Skeletal muscle tissue (tissue), 4 donors: ENCODE measurements around the gene TTC7B. TPM values are rescaled to one million over a fixed set of nuclear protein-coding genes. Genes with fewer than 3 reads are reported as not detected.

Experiments
- H3K27ac ChIP-seq: one replicate; pipeline ENCODE4 v1.7.0; 2013; ENCODE audit warnings: mild to moderate bottlenecking, low read depth, low read length, inconsistent platforms
- H3K27me3 ChIP-seq, 3 donors: one replicate each; pipeline ENCODE4 v1.7.0; 2013; ENCODE audit warnings: low read length in 3 of 3; ENCODE audit not compliant: control insufficient read depth in 3 of 3, insufficient read depth in 3 of 3
- H3K36me3 ChIP-seq, 3 donors: one replicate each; pipeline ENCODE4 v1.7.0; 2013; ENCODE audit warnings: low read length in 3 of 3; ENCODE audit not compliant: control insufficient read depth in 3 of 3, insufficient read depth in 3 of 3
- H3K4me1 ChIP-seq, 3 donors: one replicate each; pipeline ENCODE4 v1.7.0; 2013; ENCODE audit warnings: low read length in 3 of 3, mild to moderate bottlenecking in 3 of 3; ENCODE audit not compliant: control insufficient read depth in 3 of 3, insufficient read depth in 3 of 3
- H3K4me3 ChIP-seq, 3 donors: one replicate each; pipeline ENCODE4 v1.7.0; 2013; ENCODE audit warnings: low read length in 3 of 3
- H3K9ac ChIP-seq, 3 donors: one replicate each; pipeline ENCODE4 v1.7.0; 2013; ENCODE audit warnings: low read length in 3 of 3, mild to moderate bottlenecking in 3 of 3, moderate library complexity in 2 of 3, low read depth in 1 of 3
- H3K9me3 ChIP-seq, 3 donors: one replicate each; pipeline ENCODE4 v1.7.0; 2013; ENCODE audit warnings: low read length in 3 of 3; ENCODE audit not compliant: control insufficient read depth in 3 of 3
- total RNA-seq: library from RNA; depleted of rRNA; stranded (reverse); fragments of >200 nt; gene quantifications from one replicate; pipeline ENCODE4 v1.2.3, GENCODE V29; 2014
- donor health status: Osteomylitis.

TTC7B gene
- total RNA-seq, 1 donor from 2014 or later = 5.7 TPM

- H3K4me3 ChIP-seq = no peak overlapping the region
- H3K4me1 ChIP-seq = peaks cover 32 to 36% (median 35%) of the 10 kb centered on the region in 3 donors
- no peak overlapping the region for H3K9ac ChIP-seq
- no peaks in the 10 kb centered on the region for H3K36me3 ChIP-seq
- no peaks in the 10 kb centered on the region for H3K27me3 ChIP-seq
- no peaks in the 10 kb centered on the region for H3K9me3 ChIP-seq
- no peak overlapping the region for H3K27ac ChIP-seq
These were observed 301.7 kb downstream of the TTC7B start for GRCh38 chr14:90514566-90514965.

GRCh38 chr14:90514015-90514398 lies 302.2 kb downstream of the TTC7B start:
- Histone ChIP-seq H3K9me3 (no peaks in the 10 kb centered on the region), H3K27me3 (no peaks in the 10 kb centered on the region), H3K4me3 (no peak overlapping the region), H3K9ac (peak overlapping the region in 1 of 3 donors; percentile 70), H3K4me1 (peaks cover 30 to 36% (median 35%) of the 10 kb centered on the region in 3 donors), H3K27ac (no peak overlapping the region), H3K36me3 (no peaks in the 10 kb centered on the region)

- H3K4me3 ChIP-seq = no peak overlapping the region
- H3K9ac ChIP-seq = peak overlapping the region in 2 of 3 donors; percentile 33 to 70
- H3K36me3 ChIP-seq = no peaks in the 10 kb centered on the region
- peaks cover 24 to 31% (median 31%) of the 10 kb centered on the region in 3 donors for H3K4me1 ChIP-seq
- H3K27me3 ChIP-seq = no peaks in the 10 kb centered on the region
- H3K27ac ChIP-seq = peak overlapping the region; percentile 56
- H3K9me3 ChIP-seq = no peaks in the 10 kb centered on the region
These were observed 302.8 kb downstream of the TTC7B start for GRCh38 chr14:90513161-90514014.

GRCh38 chr14:90512329-90512991 lies 303.8 kb downstream of the TTC7B start:
- no peaks in the 10 kb centered on the region for H3K36me3 ChIP-seq
- H3K27ac ChIP-seq = no peak overlapping the region
- no peaks in the 10 kb centered on the region for H3K9me3 ChIP-seq
- peaks cover 18 to 23% (median 23%) of the 10 kb centered on the region in 3 donors for H3K4me1 ChIP-seq
- peak overlapping the region in 1 of 3 donors; percentile 51 for H3K9ac ChIP-seq
- H3K27me3 ChIP-seq = no peaks in the 10 kb centered on the region
- H3K4me3 ChIP-seq = no peak overlapping the region

GRCh38 chr14:90511795-90512328 lies 304.4 kb downstream of the TTC7B start:
- Histone ChIP-seq H3K9me3 (no peaks in the 10 kb centered on the region), H3K36me3 (no peaks in the 10 kb centered on the region), H3K9ac (no peak overlapping the region), H3K27me3 (no peaks in the 10 kb centered on the region), H3K4me1 (peaks cover 18 to 23% (median 21%) of the 10 kb centered on the region in 3 donors), H3K4me3 (no peak overlapping the region), H3K27ac (no peak overlapping the region)

GRCh38 chr14:90511252-90511651 lies 305.0 kb downstream of the TTC7B start:
- Histone ChIP-seq H3K4me1 (peaks cover 18 to 23% (median 21%) of the 10 kb centered on the region in 3 donors), H3K9me3 (no peaks in the 10 kb centered on the region), H3K27me3 (no peaks in the 10 kb centered on the region), H3K4me3 (no peak overlapping the region), H3K27ac (no peak overlapping the region), H3K36me3 (no peaks in the 10 kb centered on the region), H3K9ac (no peak overlapping the region)

- no peaks in the 10 kb centered on the region for H3K27me3 ChIP-seq
- no peaks in the 10 kb centered on the region for H3K36me3 ChIP-seq
- H3K9me3 ChIP-seq = no peaks in the 10 kb centered on the region
- no peak overlapping the region for H3K27ac ChIP-seq
- no peak overlapping the region for H3K4me3 ChIP-seq
- H3K4me1 ChIP-seq = peaks cover 18 to 23% (median 21%) of the 10 kb centered on the region in 3 donors
- no peak overlapping the region for H3K9ac ChIP-seq
These were observed 306.1 kb downstream of the TTC7B start for GRCh38 chr14:90510159-90510558.

- Histone ChIP-seq H3K27me3 (no peaks in the 10 kb centered on the region), H3K4me3 (no peak overlapping the region), H3K4me1 (peaks cover 18 to 23% (median 21%) of the 10 kb centered on the region in 3 donors), H3K27ac (no peak overlapping the region), H3K36me3 (no peaks in the 10 kb centered on the region), H3K9ac (no peak overlapping the region), H3K9me3 (no peaks in the 10 kb centered on the region)
These were observed 306.8 kb downstream of the TTC7B start for GRCh38 chr14:90509403-90509802.

- H3K27ac ChIP-seq = no peak overlapping the region
- peaks cover 14 to 20% (median 19%) of the 10 kb centered on the region in 3 donors for H3K4me1 ChIP-seq
- no peaks in the 10 kb centered on the region for H3K9me3 ChIP-seq
These were observed 307.5 kb downstream of the TTC7B start for GRCh38 chr14:90508536-90509254.

More at GRCh38 chr14:90508536-90509254, 307.5 kb downstream of the TTC7B start:
- no peaks in the 10 kb centered on the region for H3K36me3 ChIP-seq
- no peak overlapping the region for H3K4me3 ChIP-seq
- no peaks in the 10 kb centered on the region for H3K27me3 ChIP-seq
- H3K9ac ChIP-seq = no peak overlapping the region
